Renal cortex interstitium (tissue), 11 donors: ENCODE measurements around the gene DCLK2. TPM values are rescaled to one million over a fixed set of nuclear protein-coding genes. Genes with fewer than 3 reads are reported as not detected.

Source experiments
- DNase-seq, 11 donors: peaks; one replicate each; pipeline ENCODE4 v3.0.0-alpha.2; 2013; ENCODE audit warnings: low read depth in 9 of 11, low spot score in 4 of 11; ENCODE audit errors: extremely low read depth in 1 of 11
- polyA plus RNA-seq, 3 donors: library from polyadenylated mRNA; unstranded; fragments of 120-200 nt; gene quantifications; one replicate each; pipeline ENCODE4 v1.2.1, GENCODE V29; 2013; ENCODE audit not compliant: insufficient read length in 3 of 3

DCLK2 gene
- polyA plus RNA-seq, 3 donors, result 10.8 to 12.2 (median 11.7) TPM

DNA sequence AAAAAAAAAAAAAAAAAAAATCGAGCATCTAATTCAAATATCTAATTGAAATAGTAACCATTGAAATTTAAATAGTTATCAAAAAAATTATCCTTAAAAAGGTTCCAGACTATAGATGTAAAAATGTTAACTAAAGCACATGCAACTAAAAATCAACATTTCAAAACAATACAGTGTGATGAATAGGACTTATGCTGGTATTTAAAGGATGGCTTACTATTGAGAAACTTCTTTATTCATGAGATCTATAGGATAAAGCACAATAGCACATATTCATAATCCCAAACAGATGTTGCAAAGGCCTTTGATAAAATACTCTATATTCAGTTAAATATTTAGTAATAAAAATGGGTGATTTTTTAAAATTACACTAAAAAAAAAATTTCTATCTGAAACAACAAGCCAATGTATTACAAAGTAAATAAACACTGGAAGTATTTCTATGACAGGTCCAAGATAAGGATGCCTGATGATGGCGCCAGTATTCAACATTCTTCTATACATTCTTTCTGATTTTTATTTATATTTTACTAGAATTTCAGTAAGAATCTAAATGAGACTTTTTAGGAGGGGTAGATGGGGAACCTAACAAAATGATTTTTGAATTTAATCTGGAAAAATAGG is 26.3 kb downstream of the DCLK2 start:
- DNase-seq, result no peak

DNA sequence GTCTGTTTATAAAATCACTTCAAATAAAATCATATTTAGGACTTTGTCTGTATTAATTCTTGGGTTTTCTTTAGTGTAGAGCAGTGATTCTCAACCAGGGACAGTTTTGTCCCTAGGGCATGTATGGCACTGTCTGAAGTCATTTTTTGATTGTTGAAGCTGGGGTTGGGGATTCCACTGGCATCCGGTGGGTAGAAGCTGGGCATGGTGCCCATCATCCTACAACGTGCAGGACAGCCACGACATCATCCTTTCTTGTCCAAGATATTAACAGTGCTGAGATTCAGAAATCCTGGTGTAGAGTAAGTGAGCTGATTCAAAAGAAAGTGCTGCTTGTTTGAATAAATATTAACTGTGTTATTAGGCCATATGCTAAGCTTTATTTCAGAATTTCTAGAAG is 28.6 kb downstream of the DCLK2 start:
- DNase-seq, result no peak

DNA sequence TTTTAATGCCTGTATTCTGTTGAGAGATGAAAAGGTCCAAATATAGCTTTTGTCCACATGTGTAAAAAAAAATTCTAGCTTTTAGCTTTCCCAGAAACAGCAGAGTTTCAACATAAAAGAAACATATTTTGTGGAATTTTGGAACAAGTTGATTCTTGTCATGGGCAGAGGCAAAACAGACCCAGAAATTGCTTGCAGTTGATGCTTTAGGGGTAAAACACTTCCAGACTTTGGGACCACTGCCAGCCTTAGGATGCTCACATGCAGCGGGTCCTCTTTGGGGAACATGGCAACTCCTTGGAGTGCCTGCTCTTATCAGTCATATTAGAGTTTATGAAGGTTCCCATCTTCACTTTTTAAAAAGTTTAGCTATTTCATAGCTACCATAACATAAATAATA is 30.4 kb downstream of the DCLK2 start:
- DNase-seq, result no peak

- no peak for DNase-seq
Measured at GRCh38 chr4:150114641-150115040, 36.4 kb downstream of the DCLK2 start.

GRCh38 chr4:150115851-150116250 is 37.6 kb downstream of the DCLK2 start:
- DNase-seq, result no peak

DNA sequence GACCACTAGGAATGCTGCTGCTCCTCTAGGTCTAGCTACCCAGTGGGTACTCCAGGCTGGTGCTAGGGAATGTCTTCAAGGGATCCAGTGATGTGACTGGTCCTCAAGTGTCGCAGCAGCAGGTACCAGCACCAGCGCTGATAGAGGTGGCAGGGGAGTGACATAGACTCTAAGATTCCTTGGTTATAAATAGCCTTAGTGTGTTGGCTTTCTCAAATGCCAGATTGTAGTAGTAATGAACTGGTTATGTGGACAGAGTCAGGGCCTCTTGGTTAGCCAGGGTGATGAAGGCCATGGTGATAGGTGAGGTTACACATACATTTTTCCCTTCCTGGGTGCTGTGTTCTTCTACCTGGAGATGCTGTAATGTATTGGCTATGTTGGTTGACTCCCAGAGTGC is 38.3 kb downstream of the DCLK2 start:
- no peak for DNase-seq

GRCh38 chr4:150117094-150117493 is 38.8 kb downstream of the DCLK2 start:
- peak in 1 of 11 donors; percentile 4 for DNase-seq

DNA sequence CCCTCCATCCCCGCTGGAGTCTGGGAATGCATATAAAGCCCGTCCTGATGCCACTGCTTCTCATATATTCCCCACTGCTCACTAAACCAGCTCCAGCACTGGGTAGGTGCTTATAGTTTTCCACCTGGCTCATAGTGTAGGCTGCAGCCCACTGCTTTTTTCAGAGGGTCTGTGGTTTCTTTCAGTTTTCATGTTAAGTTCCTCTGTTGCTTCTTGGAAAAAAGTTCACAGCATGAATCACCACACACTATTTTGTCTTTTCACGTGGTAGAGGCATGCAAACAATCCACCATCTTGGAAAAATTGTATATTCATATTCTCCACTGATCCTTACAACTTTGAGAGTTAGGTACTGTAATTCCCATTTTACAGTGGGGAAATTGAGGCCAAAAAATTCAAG is 39.4 kb downstream of the DCLK2 start:
- no peak for DNase-seq

DNA sequence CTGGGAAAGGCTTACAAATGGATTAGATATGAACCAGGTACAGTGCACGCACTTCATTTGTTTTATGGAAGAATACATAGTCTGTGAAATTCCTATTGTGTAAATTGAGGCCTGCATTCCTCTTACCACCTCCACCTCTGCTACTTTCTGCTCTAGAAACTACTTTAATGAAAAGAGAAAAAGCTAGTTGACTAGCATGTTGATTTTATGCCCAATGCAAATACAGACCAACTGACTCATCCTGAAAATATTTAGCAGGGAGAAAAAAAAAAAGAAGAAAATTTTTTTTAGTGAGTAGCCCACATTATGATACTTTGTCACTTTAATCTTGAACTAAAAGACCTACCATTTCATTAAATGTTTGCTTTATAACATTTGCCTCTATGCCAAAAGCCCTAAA is 41.2 kb downstream of the DCLK2 start:
- no peak for DNase-seq

- DNase-seq, result no peak
Measured at GRCh38 chr4:150123087-150123486, 44.8 kb downstream of the DCLK2 start.

DNA sequence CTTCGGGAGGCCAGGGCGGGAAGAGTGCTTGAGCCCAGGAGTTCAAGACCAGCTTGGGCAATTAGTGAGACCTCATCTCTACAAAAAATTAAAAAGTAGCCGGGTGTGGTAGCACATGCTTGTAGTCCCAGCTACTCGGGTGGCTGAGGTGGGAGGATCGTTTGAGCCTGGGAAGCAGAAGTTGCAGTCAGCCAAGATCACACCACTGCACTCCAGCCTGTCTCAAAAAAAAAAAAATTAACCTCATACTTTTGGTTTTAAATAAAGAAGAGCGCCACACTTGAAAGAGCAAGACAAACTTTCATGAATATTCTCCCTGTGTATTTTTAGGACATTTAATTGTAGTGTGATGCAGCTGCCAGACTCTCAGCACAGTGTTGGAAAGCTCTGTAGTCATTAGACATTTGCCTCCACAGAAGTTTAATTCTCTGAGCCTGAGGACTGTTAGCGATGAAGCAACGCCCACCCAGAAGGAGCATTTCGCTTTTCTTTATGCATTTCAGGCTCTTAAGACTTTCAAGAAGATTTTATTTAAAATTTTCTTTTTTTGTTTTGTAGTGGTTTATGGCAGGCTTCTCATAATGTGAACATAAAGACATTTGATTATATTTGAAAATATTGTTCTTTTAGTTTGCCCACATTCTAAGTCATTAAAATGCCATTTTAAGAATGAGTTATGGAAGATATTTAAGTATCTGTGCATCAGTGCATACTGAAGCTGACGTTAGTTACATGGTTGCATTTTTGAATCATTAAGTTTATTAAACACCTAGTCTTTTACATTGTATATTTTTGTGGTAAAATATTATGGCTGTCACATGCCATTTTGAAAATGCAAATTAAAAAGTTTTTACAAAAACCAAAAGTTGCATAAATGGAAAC is 45.8 kb downstream of the DCLK2 start:
- DNase-seq, result no peak

- DNase-seq, result no peak
Measured at GRCh38 chr4:150126201-150126863, 48.1 kb downstream of the DCLK2 start.

GRCh38 chr4:150126864-150127203 is 48.6 kb downstream of the DCLK2 start:
- no peak for DNase-seq

GRCh38 chr4:150127757-150128156 is 49.5 kb downstream of the DCLK2 start:
- DNase-seq, result no peak

DNA sequence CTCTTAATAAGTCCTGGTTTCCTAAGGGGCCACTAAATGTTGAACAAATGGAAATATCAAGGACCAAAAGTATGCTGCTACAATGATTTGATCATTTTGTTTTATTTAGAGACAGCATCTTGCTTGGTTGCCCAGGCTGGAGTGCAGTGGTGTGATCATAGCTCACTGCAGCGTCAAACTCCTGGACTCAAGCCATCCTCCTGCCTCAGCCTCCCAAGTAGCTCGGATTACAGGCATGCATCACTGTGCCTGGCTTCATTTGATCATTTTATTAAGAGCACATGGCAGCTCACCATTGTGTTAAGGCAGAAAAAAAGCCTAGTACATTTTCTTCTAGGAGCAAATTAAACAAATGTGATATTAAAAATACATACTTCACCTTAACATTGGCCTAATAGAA is 52.7 kb downstream of the DCLK2 start:
- DNase-seq, result no peak

- DNase-seq, result no peak
Measured at GRCh38 chr4:150131581-150132228, 53.5 kb downstream of the DCLK2 start.

DNA sequence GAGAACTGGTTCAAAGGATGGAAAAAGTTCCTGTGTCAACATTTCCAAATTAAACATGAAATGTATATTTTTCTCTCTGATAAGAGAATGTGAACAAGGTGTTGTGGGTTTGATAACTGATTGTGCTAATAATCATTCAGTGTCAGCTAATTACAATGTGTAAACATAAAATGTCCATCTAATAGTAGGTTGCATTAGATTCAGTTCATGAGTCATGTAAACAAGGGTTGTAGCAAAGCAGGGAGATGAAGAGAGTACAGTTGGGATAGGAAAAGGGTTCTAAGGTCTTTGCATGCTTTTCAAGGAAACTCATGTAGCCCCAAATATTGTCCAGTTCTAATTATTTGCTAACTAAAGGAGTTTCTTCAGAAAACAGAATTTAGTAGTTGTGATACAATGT is 55.4 kb downstream of the DCLK2 start:
- DNase-seq, result no peak

DNA sequence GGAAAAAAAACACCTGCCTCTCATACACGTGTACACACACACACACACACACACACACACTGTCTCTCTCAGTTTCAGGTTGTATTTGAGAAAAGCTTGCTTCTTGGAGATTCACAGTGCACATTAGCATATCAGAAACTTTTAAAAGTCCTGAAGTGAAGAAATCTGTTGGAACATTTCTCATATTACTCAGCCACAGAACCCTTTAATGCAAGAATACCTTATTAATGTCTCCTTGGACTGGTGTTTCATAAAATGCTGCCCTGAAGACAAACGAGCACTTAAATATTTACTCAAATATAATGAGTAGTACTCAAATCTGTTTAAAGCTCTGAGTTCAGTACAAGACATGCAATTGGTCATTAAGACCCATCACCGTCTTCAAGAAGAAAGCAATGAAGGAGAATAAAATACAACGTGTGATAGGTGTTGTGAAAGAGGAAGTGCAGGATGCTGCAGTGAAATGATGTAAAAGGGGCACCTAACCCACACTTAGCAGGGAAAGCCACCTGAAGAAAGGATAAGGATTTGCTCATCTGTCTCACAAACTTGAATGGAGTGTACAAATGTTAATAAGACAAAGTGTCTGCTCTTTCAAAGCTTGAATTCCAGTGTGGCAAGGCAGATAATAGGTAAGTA is 57.0 kb downstream of the DCLK2 start:
- no peak for DNase-seq

- no peak for DNase-seq
Measured at GRCh38 chr4:150136036-150136435, 57.8 kb downstream of the DCLK2 start.
